Activated T-cell treated with anti-CD3 and anti-CD28 coated beads for 24 hours (primary cell): Measurements from ENCODE around the gene CEBPB.

Experiments
- DNase-seq: peaks from one replicate; pipeline ENCODE4 v3.0.0-alpha.2; 2020; ENCODE audit warnings: low read depth

Gene CEBPB

DNA sequence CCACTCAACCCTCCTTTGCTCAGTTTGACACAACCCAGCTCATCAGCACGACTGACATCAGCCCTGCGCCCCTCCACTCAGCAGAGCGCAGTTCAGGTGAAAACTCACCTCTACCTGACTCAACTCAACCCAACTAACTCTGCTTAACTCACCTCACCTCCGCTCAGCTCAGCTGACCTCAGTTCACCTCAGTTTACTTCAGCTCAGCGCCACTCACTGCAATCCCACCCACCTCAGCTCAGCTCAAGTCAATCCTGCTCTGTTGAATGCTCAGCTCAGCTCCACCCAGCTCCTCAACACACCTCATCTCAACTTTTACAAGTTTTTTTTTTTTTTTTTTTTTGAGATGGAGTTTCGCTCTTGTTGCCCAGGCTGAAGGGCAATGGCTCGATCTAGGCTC, 39.6 kb downstream of the CEBPB start:
- DNase-seq, result no peak

DNA sequence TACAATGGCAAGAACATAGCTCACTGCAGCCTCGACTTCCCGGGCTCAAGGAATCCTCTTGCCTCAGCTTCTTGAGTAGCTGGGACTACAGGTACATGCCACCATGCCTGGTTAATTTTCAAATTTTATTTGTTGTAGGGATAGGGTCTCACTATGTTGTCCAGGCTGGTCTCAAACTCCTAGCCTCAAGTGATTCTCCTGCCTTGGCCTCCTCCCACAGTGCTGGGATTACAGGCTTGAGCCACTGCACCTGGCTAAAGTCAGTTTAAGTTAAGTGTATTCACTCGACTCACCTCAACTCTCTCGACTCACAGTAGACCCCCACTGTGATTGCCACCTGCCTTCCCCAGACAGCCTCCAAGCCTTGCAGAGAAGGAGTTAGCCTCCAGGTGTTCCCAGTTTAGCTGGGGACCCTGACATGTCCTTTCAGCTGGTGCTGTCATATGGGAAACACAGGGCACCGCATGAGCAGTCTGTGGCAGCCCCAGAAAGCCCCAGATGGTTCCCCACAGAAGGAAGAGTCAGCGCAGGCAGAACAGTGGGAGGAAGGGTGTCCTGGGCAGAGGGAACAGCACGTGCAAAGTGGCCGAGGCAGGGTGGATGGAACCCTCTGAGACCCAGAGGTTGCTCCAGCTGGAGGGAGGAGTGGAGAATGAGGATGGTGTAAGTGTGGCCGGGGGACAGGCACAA, 40.4 kb downstream of the CEBPB start:
- DNase-seq, result no peak

DNA sequence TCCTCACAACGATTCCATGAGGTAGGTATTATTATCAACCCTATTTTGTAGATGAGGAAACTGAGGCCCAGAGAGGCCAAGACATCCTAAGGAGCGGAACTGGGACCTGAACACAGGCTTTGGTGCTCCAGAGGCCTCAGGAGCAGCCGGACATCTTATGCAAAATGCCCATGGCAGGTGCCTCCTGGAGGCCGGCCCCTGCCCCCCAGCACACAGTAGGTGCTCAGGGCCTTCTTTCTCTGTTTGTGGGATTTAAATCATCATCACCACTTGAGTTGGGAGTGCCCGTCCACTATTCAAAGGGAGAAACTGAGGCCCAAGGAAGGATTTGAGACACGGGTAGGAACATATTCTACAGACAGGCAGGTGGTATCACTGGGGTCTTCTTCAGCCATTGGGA, 41.2 kb downstream of the CEBPB start:
- DNase-seq, result no peak

DNA sequence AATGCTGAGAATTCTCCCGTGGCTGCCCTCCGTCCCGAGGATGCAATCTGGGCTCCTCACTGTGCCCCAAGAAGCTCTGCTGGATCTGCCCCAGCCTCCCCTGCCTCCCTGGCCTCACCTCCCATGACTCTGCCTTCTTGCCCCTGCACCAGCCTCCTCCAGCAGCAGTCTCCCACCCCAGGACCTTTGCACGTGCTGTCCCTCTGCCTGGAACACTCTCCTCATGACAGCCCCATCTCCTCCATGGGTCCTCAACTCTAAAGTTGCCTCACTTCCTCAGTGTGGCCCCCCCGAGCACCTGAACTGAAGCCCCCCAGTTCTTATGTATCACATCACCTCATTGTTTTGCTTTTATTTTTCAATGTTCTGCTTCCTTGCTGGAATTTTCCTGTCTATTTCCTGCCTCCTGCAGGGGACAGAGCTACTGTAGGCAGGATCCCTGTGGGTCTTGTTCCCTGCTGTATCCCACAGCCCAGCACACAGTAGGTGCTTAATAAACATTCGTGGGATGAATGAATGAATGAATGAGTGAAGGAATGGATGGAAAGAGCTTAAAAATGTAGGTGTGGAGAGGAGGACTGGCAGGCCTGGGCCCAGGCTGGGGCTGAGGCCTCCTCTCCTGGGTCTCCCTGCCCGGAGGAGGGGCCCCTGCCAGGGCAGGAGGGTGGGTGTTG, 42.2 kb downstream of the CEBPB start:
- no peak for DNase-seq

DNA sequence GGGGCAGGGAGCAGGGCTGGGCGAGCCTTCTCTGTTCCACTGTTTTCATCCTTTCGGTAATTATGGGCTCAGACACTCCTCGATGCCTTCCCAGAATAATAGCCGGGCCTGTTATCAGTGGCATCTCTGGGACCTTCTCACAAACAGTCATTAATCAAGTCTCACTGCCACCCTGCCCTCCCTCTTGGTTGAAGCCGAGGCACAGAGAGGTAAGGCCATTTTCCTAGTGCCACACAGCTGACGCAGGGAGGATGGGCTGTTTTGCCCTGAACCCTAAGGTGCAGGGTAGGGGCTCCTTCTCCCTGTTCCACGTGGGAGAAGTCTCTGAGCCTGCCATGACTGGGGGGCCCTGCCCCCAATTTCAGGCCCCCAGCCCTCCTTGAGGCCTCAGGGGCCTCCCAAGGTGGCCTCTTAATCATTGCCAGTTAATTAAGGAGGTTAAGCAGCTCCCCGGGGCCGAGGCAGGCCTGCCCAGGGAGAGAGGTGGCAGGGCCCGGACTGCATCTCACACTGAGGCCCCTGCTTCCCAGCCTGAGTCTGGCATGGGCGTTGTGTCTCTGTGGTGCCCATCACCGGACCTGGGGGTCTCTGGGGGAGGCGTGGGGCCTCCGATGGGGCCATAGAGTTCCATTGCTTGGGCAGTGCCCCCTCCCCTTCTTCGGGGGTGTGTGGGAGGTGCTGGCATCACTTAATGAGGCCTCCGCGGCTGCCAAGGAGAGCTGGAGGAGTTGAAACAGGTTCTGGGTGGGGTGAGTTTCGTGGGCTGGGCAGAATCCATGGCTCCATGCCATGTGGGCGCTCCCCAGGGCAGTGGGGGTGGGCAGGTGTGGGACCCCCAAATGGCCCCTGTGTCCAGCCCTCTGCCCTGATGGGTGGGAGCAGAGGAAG, 42.9 kb downstream of the CEBPB start:
- DNase-seq, result no peak

DNA sequence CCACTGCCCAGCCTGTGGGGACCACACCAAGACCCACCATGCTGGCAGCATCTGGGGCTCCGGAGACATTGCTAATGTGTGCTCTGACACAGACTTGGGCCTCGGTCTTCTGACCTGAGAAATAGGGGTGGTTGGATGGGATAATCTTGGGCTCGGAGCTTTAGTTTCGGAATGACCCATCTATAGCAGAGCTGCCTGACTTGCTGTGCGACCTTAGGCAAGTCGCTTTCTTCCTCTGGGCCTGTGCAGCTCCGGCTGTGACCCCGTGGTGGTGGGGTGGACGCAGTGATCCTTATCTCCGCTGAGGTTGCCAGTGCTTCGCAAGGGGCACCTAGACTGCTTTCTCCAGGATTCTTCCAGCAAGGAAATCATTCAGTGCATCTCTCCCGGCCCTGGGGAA, 43.7 kb downstream of the CEBPB start:
- no peak for DNase-seq

DNA sequence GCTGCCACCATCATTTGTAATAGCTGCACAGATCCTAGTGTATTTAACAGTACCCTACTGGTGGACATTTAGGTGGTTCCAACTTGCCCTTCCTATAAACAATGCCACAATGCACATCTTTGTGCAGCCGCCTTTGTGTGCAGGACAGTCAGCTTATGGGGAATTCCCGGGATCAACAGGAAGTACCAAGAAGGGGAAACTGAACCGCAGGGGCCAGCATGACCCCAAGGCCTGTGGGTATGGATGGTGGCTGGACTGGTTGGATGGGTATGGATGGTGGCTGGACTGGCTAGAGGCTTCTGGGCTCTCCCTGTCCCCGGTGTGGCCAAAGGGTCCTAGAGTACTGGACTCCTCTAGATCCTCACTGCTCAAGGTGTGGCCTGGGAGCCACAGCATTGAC, 46.7 kb downstream of the CEBPB start:
- no peak for DNase-seq

DNA sequence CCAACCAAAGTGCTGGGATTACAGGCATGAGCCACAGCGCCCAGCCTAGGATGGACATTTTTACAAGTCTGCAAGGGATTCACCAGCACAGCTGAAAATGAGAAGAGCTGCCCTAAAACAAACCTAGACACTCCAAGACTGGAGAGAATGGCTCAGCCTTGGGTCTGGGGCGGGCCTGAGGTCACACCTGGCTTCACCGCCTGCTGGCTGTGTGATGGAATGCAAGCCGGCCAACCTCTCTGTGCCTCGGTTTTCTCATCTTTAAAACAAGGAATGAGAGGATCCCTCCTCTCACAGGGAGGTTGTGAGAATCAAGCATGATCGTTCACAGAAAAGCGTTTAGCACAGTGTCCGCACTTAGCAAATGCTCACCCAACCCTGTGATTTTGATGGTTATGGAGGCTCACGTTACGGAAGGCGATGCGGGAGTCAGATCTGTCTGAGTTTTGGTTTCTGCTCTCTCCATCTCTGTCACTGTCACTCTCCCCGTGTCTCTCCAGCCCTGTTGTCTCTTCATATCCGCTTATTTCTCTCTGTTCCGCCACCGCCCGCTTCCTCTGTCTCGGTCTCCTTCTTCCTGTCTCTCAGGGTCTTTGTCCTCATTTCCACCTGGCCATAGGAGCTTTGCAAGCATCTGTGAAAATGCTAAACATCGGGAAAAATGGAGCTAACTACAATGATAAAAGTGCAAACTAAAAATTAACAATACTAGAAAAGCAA, 47.6 kb downstream of the CEBPB start:
- no peak for DNase-seq

DNA sequence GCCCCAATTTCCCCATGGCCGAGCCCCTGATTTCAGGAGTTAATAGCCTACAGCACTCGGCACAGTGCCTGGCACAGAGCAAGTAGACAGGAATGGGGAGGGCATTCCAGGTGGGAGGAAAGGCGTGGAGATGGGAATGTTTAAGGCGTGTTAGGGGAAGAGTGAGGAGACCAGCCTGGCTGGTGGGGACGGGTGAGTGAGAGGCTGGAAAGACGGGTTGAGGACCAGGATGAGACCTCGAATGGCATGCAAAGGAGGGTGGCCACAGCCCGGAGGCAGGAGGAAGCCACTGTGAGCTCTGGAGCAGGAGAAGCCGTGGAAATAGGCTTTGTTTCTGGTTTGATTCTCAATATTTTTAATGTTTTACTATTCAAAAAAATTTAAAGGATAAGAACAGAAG, 49.5 kb downstream of the CEBPB start:
- DNase-seq, result no peak

DNA sequence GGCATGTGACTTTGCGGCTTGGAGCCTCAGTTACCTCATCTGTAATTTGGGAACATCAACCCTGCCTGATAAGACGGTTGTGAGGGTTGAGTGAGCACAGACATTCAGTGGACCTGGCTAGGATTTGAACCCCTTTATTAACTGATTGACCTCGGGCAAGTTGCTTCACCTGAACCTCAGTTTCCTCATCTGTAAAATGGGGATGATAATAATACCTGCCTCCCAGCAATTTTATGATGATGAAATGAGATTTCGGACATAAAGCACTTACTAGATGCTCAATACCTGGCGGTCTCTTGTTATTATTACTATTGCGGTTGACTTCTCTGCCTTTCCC, 51.5 kb downstream of the CEBPB start:
- no peak for DNase-seq
